A673 (cell line): ENCODE measurements around the gene IDUA. TPM values are rescaled to one million over a fixed set of nuclear protein-coding genes. Genes with fewer than 3 reads are reported as not detected.

Experiments used
- BruUV-seq: library from RNA; stranded (reverse); fragments of 400-500 nt; replicated peaks from 2 replicates; lab custom pipeline; 2021; lab: Mats Ljungman, UMichigan
- CTCF ChIA-PET: fragments of 300-600 bp; sonication (Branson Sonifier 250); formaldehyde crosslinking; loops from one replicate; lab custom pipeline; 2022; ENCODE audit warnings: antibody characterized with exemption; lab: Charles Lee
- POLR2A ChIA-PET: fragments of 300-600 bp; sonication (Branson Sonifier 250); formaldehyde crosslinking; loops from one replicate; lab custom pipeline; 2022; ENCODE audit warnings: antibody characterized with exemption; ENCODE audit not compliant: low non-redundant PET; lab: Charles Lee
- DNase-seq: peaks from one replicate; pipeline ENCODE4 v3.0.0-alpha.2; 2015; ENCODE audit warnings: low spot score
- H3K27ac ChIP-seq: fragments of 200-600 bp; sonication (generic); 2 replicates; pipeline ENCODE4 v1.5.1; 2016; ENCODE audit warnings: mixed run types, low read depth, mild to moderate bottlenecking, mixed read lengths, antibody characterized with exemption, low read length; ENCODE audit not compliant: poor library complexity, severe bottlenecking
- H3K27me3 ChIP-seq: fragments of 200-600 bp; sonication (generic); replicated peaks from 2 replicates; pipeline ENCODE4 v1.6.1; 2017; ENCODE audit warnings: mixed run types, low read depth, mild to moderate bottlenecking, mixed read lengths, antibody characterized with exemption, low read length; ENCODE audit not compliant: insufficient read depth, poor library complexity
- H3K36me3 ChIP-seq: fragments of 200-600 bp; sonication (generic); 2 replicates; pipeline ENCODE4 v1.6.1; 2016; ENCODE audit warnings: mixed run types, mild to moderate bottlenecking, mixed read lengths, antibody characterized with exemption, low read length; ENCODE audit not compliant: insufficient read depth, poor library complexity, severe bottlenecking
- H3K4me1 ChIP-seq: fragments of 200-600 bp; sonication (generic); 2 replicates; pipeline ENCODE4 v1.6.1; 2017; ENCODE audit warnings: mixed run types, mild to moderate bottlenecking, mixed read lengths, antibody characterized with exemption, low read length; ENCODE audit not compliant: insufficient read depth, poor library complexity, severe bottlenecking
- H3K4me3 ChIP-seq: fragments of 200-600 bp; sonication (generic); 2 replicates; pipeline ENCODE4 v1.5.1; 2016; ENCODE audit warnings: low read depth, mixed run types, mild to moderate bottlenecking, mixed read lengths, low read length; ENCODE audit not compliant: poor library complexity, severe bottlenecking
- H3K9me3 ChIP-seq: fragments of 200-600 bp; sonication (generic); 2 replicates; pipeline ENCODE4 v1.6.1; 2016; ENCODE audit warnings: mixed run types, low read depth, mild to moderate bottlenecking, mixed read lengths, antibody characterized with exemption, low read length; ENCODE audit not compliant: poor library complexity, severe bottlenecking
- EZH2 ChIP-seq: fragments of 200-600 bp; sonication (generic); IDR thresholded peaks from 2 replicates; pipeline ENCODE4 v1.6.1; 2017; ENCODE audit warnings: borderline replicate concordance, low read depth, mild to moderate bottlenecking, mixed read lengths, antibody characterized with exemption, low read length; ENCODE audit not compliant: poor library complexity, severe bottlenecking
- intact Hi-C: fragments of 100-400 bp; cut with micrococcal nuclease; formaldehyde crosslinking; loops from one replicate; pipeline ENCODE4 v1.10.0; 2022; ENCODE audit not compliant: unreplicated experiment
- total RNA-seq: library from RNA; stranded (reverse); gene quantifications from 2 replicates; pipeline ENCODE4 v1.2.3, GENCODE V29; 2021
- TF ChIP-seq, protein P1 (sequence below): fragments of 300-800, 200-600 bp; sonication (generic); conservative IDR thresholded peaks from 2 replicates; pipeline ENCODE4 v1.5.1; 2017; ENCODE audit warnings: low read depth, mild to moderate bottlenecking, antibody characterized with exemption, low read length, moderate library complexity, mixed read lengths

The IDUA gene
- total RNA-seq, 1 experiment from 2014 or later, result 12.3 TPM

DNA sequence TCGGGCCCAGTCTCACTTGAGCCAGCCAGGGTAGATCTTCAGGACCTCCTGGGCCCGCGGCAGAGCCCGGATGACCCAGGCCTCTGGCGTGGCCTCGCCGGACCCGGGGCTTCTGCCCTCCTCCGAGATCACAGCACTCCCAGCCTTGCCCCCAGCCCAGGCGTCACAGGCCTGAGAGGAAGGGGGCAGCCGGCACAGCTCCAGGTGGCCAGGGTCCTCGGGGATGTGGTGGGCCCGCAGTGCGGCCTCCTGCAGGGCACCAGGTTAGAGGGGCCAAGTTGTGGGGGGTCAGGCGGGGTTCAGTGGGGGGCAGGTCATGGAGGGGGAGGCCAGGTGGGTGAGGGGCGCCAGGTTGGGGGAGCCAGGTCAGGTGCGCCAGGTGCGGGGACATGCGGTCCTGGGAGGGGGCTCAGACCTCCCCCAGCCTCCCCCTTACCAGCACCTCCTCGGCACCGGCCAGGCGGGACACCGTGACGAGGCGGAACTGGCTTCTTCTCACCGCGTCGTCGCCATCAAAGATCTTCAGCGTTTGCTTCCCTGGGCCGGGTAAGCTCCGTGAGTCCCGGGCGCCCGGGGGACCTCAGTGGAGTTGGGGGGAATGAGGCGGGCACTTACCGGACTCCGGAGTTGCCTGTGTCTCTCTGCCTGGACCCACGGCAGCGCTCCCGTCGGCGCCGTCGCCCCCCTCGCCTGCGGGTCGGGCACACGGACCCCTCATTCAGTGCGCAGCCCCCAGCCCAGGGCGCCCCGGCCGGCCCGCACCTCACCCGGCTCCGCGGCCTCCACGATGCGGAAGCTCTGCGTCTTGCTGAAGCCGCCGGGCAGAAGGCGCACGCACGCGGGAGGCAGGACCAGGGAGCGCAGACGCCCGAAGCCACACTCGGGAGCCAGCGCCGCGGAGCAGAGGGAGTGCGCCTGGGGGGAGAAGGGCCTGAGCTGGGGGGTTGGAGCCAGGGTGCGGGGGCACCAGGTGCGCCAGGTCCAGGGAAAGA lies 19.4 kb upstream of the IDUA start:
- H3K4me3 ChIP-seq, result no peak overlapping the region
- H3K27ac ChIP-seq, result no peak overlapping the region
- DNase-seq, result no peak
- ChIA-PET CTCF (no interaction called here), POLR2A (no interaction called here)
- no peaks in the 10 kb centered on the region for H3K36me3 ChIP-seq
- H3K9me3 ChIP-seq, result no peaks in the 10 kb centered on the region
- TF ChIP-seq, protein P1, sequence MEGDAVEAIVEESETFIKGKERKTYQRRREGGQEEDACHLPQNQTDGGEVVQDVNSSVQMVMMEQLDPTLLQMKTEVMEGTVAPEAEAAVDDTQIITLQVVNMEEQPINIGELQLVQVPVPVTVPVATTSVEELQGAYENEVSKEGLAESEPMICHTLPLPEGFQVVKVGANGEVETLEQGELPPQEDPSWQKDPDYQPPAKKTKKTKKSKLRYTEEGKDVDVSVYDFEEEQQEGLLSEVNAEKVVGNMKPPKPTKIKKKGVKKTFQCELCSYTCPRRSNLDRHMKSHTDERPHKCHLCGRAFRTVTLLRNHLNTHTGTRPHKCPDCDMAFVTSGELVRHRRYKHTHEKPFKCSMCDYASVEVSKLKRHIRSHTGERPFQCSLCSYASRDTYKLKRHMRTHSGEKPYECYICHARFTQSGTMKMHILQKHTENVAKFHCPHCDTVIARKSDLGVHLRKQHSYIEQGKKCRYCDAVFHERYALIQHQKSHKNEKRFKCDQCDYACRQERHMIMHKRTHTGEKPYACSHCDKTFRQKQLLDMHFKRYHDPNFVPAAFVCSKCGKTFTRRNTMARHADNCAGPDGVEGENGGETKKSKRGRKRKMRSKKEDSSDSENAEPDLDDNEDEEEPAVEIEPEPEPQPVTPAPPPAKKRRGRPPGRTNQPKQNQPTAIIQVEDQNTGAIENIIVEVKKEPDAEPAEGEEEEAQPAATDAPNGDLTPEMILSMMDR, result no peak
- no peak for TF ChIP-seq EZH2
- no peaks in the 10 kb centered on the region for H3K27me3 ChIP-seq
- intact Hi-C loops, result no loop called here
- BruUV-seq, result no TSS peak
- H3K4me1 ChIP-seq, result no peaks in the 10 kb centered on the region

DNA sequence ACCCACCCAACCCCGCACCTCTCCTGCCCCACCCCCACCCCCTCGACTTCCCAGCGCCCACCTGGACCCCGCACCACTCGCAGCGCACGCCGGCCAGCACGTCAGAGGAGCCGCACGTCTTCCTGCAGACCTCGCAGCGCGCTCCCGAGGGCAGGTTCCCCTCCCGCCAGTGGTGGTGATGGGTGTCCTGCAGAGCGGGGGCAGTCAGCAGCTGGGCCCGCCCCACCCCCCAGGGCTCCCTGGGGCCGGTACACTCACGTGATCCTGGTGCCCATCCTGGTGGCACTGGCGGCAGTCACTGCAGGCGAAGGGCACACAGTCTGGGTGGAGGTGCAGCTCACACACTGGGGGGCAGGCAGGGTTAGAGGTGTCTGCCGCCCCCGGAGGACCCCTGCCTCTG lies 18.6 kb upstream of the IDUA start:
- H3K36me3 ChIP-seq, result no peaks in the 10 kb centered on the region
- H3K27me3 ChIP-seq, result no peaks in the 10 kb centered on the region
- CTCF ChIA-PET, result no interaction called here
- BruUV-seq, result no TSS peak
- TF ChIP-seq, protein P1, result no peak
- TF ChIP-seq EZH2, result no peak
- intact Hi-C loops, result no loop called here
- no peak overlapping the region for H3K4me3 ChIP-seq
- no peak overlapping the region for H3K27ac ChIP-seq
- no peak for DNase-seq
- no peaks in the 10 kb centered on the region for H3K9me3 ChIP-seq
- POLR2A ChIA-PET, result no interaction called here
- no peaks in the 10 kb centered on the region for H3K4me1 ChIP-seq

DNA sequence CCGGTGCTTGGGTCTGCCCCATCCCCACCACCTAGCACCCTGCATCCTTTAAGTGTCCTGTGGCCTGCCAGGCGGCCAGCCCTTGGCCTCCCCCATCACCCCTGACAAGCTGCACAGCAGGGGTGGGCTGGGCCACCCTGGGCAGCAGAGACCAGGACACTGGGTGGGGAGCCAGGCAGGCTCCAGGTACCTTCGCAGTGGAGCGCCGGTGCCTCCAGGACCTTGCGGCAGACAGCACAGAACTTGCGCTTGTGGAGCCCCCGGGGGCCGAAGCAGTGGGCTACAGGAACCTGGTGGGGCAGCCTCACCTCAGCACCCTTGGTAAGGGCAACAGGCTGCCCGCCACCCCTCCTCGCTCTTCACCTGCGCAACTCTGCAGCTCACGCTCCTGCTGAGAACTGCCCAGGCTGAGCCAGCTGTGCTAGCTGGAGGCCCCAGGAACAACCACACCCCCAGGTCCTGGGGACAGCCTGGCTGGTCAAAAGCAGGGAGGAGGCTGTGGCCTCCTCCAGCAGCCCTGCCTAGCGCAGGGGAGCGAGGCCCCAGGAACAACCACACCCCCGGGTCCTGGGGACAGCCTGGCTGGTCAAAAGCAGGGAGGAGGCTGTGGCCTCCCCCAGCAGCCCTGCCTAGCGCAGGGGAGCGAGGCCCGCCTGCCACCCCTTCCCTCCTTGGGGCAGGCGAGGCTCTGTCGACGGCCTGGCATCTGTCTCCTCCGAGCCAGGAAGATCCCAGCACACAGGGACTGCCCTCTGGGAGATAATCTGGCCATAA lies 18.0 kb upstream of the IDUA start:
- no TSS peak for BruUV-seq
- ChIA-PET CTCF (no interaction called here), POLR2A (no interaction called here)
- intact Hi-C loops, result no loop called here
- no peak for DNase-seq
- Histone ChIP-seq H3K36me3 (no peaks in the 10 kb centered on the region), H3K4me3 (no peak overlapping the region), H3K27ac (no peak overlapping the region), H3K9me3 (no peaks in the 10 kb centered on the region), H3K27me3 (no peaks in the 10 kb centered on the region), H3K4me1 (no peaks in the 10 kb centered on the region)
- TF ChIP-seq, protein P1, result no peak
- TF ChIP-seq EZH2, result no peak
